ENCODE results near the gene NTN1. TPM values are rescaled to one million over a fixed set of nuclear protein-coding genes. Genes with fewer than 3 reads are reported as not detected.

The NTN1 gene
- total RNA-seq, 1 experiment from 2014 or later, result 14.5 TPM

DNA sequence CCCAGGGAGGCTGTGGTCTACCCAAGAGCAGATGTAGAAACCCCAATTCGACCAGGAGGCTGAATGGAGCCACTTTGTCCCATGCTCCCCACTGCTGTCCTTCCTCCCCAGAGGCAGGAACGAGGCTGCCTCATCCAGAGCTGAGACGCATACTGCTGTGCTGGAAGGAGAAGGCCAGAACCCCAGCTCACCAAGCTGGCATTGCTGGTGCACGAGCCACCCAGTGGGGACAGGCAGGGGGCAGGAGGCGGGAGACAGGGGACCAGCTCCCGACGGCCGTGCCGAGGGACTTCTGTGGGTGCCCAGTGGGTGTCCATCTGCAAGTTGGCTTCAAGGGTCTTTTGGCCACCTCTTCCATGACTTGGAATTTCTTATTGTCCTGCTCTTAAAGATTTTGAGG is 66.6 kb downstream of the NTN1 start:
- H3K27ac ChIP-seq (ENCODE audit: low read length), result no peak overlapping the region
- CTCF ChIA-PET, result no interaction called here
- in situ Hi-C loops (cut with HindIII; ENCODE audit: low pct_unique_long_range_greater_than_20kb, low sequenced_read_pairs), result no loop called here
- intact Hi-C loops (cut with micrococcal nuclease; ENCODE audit: unreplicated experiment), result no loop called here
- POLR2A ChIA-PET, result no interaction called here
- no peaks in the 10 kb centered on the region for H3K4me1 ChIP-seq (ENCODE audit: control insufficient read depth, insufficient read depth, low read length)
- no peaks in the 10 kb centered on the region for H3K27me3 ChIP-seq (ENCODE audit: control insufficient read depth, insufficient read depth, low read length)
- H3K4me3 ChIP-seq (ENCODE audit: low read depth in 2 of 2, low read length in 2 of 2), result no peak overlapping the region
- DNase-seq (ENCODE audit: low read depth, low spot score) (no peak), ATAC-seq (no peak)
- no peaks in the 10 kb centered on the region for H3K9me3 ChIP-seq (ENCODE audit: control insufficient read depth, insufficient read depth, low read depth, low read length)
- BruUV-seq (replicated peaks), result no TSS peak
- H3K36me3 ChIP-seq (ENCODE audit: control insufficient read depth, insufficient read depth, low read length), result no peaks in the 10 kb centered on the region
- TF ChIP-seq, protein P1, sequence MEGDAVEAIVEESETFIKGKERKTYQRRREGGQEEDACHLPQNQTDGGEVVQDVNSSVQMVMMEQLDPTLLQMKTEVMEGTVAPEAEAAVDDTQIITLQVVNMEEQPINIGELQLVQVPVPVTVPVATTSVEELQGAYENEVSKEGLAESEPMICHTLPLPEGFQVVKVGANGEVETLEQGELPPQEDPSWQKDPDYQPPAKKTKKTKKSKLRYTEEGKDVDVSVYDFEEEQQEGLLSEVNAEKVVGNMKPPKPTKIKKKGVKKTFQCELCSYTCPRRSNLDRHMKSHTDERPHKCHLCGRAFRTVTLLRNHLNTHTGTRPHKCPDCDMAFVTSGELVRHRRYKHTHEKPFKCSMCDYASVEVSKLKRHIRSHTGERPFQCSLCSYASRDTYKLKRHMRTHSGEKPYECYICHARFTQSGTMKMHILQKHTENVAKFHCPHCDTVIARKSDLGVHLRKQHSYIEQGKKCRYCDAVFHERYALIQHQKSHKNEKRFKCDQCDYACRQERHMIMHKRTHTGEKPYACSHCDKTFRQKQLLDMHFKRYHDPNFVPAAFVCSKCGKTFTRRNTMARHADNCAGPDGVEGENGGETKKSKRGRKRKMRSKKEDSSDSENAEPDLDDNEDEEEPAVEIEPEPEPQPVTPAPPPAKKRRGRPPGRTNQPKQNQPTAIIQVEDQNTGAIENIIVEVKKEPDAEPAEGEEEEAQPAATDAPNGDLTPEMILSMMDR (IDR thresholded peaks at IDR 0.05), result no peak

DNA sequence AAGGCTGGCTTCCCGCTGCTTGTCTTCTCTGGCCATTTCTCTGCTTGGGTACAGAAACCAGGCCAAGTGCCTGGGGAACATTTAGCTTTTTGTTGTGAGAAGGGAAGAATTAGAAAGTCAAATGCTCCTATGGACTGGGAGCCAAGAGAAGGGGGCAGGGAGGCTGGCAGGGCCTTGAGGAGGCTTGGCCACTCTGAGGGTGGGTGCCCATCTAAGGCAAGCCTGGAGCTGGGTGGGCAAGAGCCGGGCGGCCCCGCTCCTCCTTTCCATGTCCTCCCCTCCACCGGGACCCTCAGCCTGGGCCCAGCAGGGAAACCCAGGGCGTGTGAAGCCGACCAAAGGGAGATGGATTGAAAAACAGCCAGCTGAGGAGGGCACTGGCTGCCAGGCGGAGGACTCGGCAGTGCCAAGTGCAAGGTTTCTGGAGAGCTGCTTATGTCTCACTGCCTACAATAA is 69.4 kb downstream of the NTN1 start:
- Histone ChIP-seq H3K4me3 (ENCODE audit: low read depth in 2 of 2, low read length in 2 of 2) (no peak overlapping the region), H3K36me3 (ENCODE audit: control insufficient read depth, insufficient read depth, low read length) (no peaks in the 10 kb centered on the region), H3K9me3 (ENCODE audit: control insufficient read depth, insufficient read depth, low read depth, low read length) (no peaks in the 10 kb centered on the region), H3K27me3 (ENCODE audit: control insufficient read depth, insufficient read depth, low read length) (no peaks in the 10 kb centered on the region), H3K4me1 (ENCODE audit: control insufficient read depth, insufficient read depth, low read length) (no peaks in the 10 kb centered on the region), H3K27ac (ENCODE audit: low read length) (no peak overlapping the region)
- POLR2A ChIA-PET, result no interaction called here
- DNase-seq (ENCODE audit: low read depth, low spot score) (no peak), ATAC-seq (no peak)
- intact Hi-C loops (cut with micrococcal nuclease; ENCODE audit: unreplicated experiment), result no loop called here
- no TSS peak for BruUV-seq (replicated peaks)
- in situ Hi-C loops (cut with HindIII; ENCODE audit: low pct_unique_long_range_greater_than_20kb, low sequenced_read_pairs), result no loop called here
- CTCF ChIA-PET, result no interaction called here
- TF ChIP-seq SIN3A (IDR thresholded peaks at IDR 0.05; ENCODE audit: borderline replicate concordance, insufficient read depth, low read depth, low read length), result no peak
- no peak for TF ChIP-seq POLR2AphosphoS5 (IDR thresholded peaks at IDR 0.05; ENCODE audit: low read depth, low read length)
- TF ChIP-seq REST (IDR thresholded peaks at IDR 0.05; ENCODE audit: insufficient read depth in 1 of 2, low read depth in 2 of 2, low read length in 1 of 2), result no peak
- TF ChIP-seq TCF7L2 (IDR thresholded peaks at IDR 0.05; ENCODE audit: low read depth, low read length), result no peak
- TF ChIP-seq, protein P1 (IDR thresholded peaks at IDR 0.05), result no peak

- no peaks in the 10 kb centered on the region for H3K9me3 ChIP-seq (ENCODE audit: control insufficient read depth, insufficient read depth, low read depth, low read length)
- H3K4me1 ChIP-seq (ENCODE audit: control insufficient read depth, insufficient read depth, low read length), result no peaks in the 10 kb centered on the region
- TF ChIP-seq TCF7L2 (IDR thresholded peaks at IDR 0.05; ENCODE audit: low read depth, low read length) (no peak), REST (IDR thresholded peaks at IDR 0.05; ENCODE audit: insufficient read depth in 1 of 2, low read depth in 2 of 2, low read length in 1 of 2) (no peak), SIN3A (IDR thresholded peaks at IDR 0.05; ENCODE audit: borderline replicate concordance, insufficient read depth, low read depth, low read length) (no peak), POLR2AphosphoS5 (IDR thresholded peaks at IDR 0.05; ENCODE audit: low read depth, low read length) (no peak)
- TF ChIP-seq, protein P1 (IDR thresholded peaks at IDR 0.05), result no peak
- H3K27ac ChIP-seq (ENCODE audit: low read length), result no peak overlapping the region
- POLR2A ChIA-PET, result no interaction called here
- H3K4me3 ChIP-seq (ENCODE audit: low read depth in 2 of 2, low read length in 2 of 2), result no peak overlapping the region
- CTCF ChIA-PET, result no interaction called here
- no TSS peak for BruUV-seq (replicated peaks)
- intact Hi-C loops (cut with micrococcal nuclease; ENCODE audit: unreplicated experiment) (no loop called here), in situ Hi-C loops (cut with HindIII; ENCODE audit: low pct_unique_long_range_greater_than_20kb, low sequenced_read_pairs) (no loop called here)
- H3K36me3 ChIP-seq (ENCODE audit: control insufficient read depth, insufficient read depth, low read length), result no peaks in the 10 kb centered on the region
- ATAC-seq (no peak), DNase-seq (ENCODE audit: low read depth, low spot score) (no peak)
- H3K27me3 ChIP-seq (ENCODE audit: control insufficient read depth, insufficient read depth, low read length), result no peaks in the 10 kb centered on the region
Measured at GRCh38 chr17:9094193-9094592, 72.9 kb downstream of the NTN1 start.
